OCI-LY1 (cell line): ENCODE measurements around the gene TMEM45A.
A peak's percentile ranks its signal among the peaks of the same experiment; 100 is the strongest.
"Not testable (repeated sequence)": the region's sequence is repeated elsewhere in the genome, so short reads cannot be mapped to it uniquely, and the experiment has no call there.

Source experiments
- H2AFZ ChIP-seq: fragments of 200-600 bp; sonication (generic), shearing (Covaris generic); 2 replicates; pipeline ENCODE4 v1.6.0; 2014; ENCODE audit warnings: antibody characterized with exemption, mild to moderate bottlenecking, low read length
- H3F3A ChIP-seq: fragments of 200-600 bp; sonication (generic), shearing (Covaris generic); 2 replicates; pipeline ENCODE4 v1.6.0; 2014; ENCODE audit warnings: mild to moderate bottlenecking, antibody characterized with exemption, low read length, moderate library complexity; ENCODE audit not compliant: insufficient read depth
- H3K27ac ChIP-seq: fragments of 200-600 bp; sonication (generic); 2 replicates; pipeline ENCODE4 v1.5.1; 2014; ENCODE audit warnings: low read length, mixed run types, mild to moderate bottlenecking, low read depth; ENCODE audit not compliant: poor library complexity, severe bottlenecking
- H3K27me3 ChIP-seq: fragments of 200-600 bp; sonication (generic); 2 replicates; pipeline ENCODE4 v1.6.0; 2014; ENCODE audit warnings: antibody characterized with exemption, mild to moderate bottlenecking, low read length, moderate library complexity; ENCODE audit not compliant: insufficient read depth
- H3K36me3 ChIP-seq: fragments of 200-600 bp; sonication (generic); 2 replicates; pipeline ENCODE4 v1.6.1; 2014; ENCODE audit warnings: mild to moderate bottlenecking, antibody characterized with exemption, low read length, moderate library complexity, mixed read lengths; ENCODE audit not compliant: insufficient read depth
- H3K4me1 ChIP-seq: fragments of 200-600 bp; sonication (generic); 2 replicates; pipeline ENCODE4 v1.5.1; 2014; ENCODE audit warnings: mild to moderate bottlenecking, low read length, moderate library complexity; ENCODE audit not compliant: insufficient read depth, severe bottlenecking
- H3K4me2 ChIP-seq: fragments of 200-600 bp; sonication (generic), shearing (Covaris generic); 2 replicates; pipeline ENCODE4 v1.6.1; 2014; ENCODE audit warnings: low read length
- H3K4me3 ChIP-seq: fragments of 200-600 bp; sonication (generic); 2 replicates; pipeline ENCODE4 v1.5.1; 2014; ENCODE audit warnings: low read length, low read depth, mild to moderate bottlenecking, mixed read lengths; ENCODE audit not compliant: poor library complexity, severe bottlenecking
- H3K79me2 ChIP-seq: fragments of 200-600 bp; shearing (Covaris generic); 2 replicates; pipeline ENCODE4 v1.6.1; 2016; ENCODE audit warnings: mixed run types, low read length, mixed read lengths; ENCODE audit not compliant: insufficient read depth
- H3K9ac ChIP-seq: fragments of 200-600 bp; sonication (generic), shearing (Covaris generic); 2 replicates; pipeline ENCODE4 v1.6.1; 2014; ENCODE audit warnings: mild to moderate bottlenecking, low read length, mixed read lengths
- H3K9me2 ChIP-seq: fragments of 200-600 bp; sonication (generic), shearing (Covaris generic); 2 replicates; pipeline ENCODE4 v1.6.1; 2014; ENCODE audit warnings: low read depth, mild to moderate bottlenecking, low read length, mixed read lengths
- H3K9me3 ChIP-seq: fragments of 200-600 bp; shearing (Covaris generic); 2 replicates; pipeline ENCODE4 v1.6.1; 2014; ENCODE audit warnings: low read length, mixed read lengths
- H4K20me1 ChIP-seq: fragments of 200-600 bp; sonication (generic), shearing (Covaris generic); 2 replicates; pipeline ENCODE4 v1.6.0; 2016; ENCODE audit warnings: mild to moderate bottlenecking, low read length; ENCODE audit not compliant: insufficient read depth
- CTCF ChIP-seq: fragments of 200-600 bp; sonication (generic), shearing (Covaris generic); IDR thresholded peaks from 2 replicates; pipeline ENCODE4 v1.5.1; 2017; ENCODE audit warnings: mild to moderate bottlenecking, antibody characterized with exemption, low read length, moderate library complexity, mixed read lengths
- EZH2 ChIP-seq: fragments of 200-600 bp; sonication (generic), shearing (Covaris generic); IDR thresholded peaks from 2 replicates; pipeline ENCODE4 v1.8.0; 2017; ENCODE audit warnings: borderline replicate concordance, mixed run types, mild to moderate bottlenecking, antibody characterized with exemption, low read length, moderate library complexity, mixed read lengths

The TMEM45A gene

GRCh38 chr3:100492059-100493006 is at the start of gene TMEM45A:
Gene TMEM45A (plus strand): TSS chr3:100492619. CDS start chr3:100555212, 62,593 bp downstream.
- Histone ChIP-seq H3K9ac (peak within 1 kb of the TSS; percentile 39; the same call in 1 of the 2 replicates), H3K4me1 (peaks cover 9% of the 10 kb centered on the region), H3K27ac (no peak within 1 kb of the TSS), H3K79me2 (no peaks in the 10 kb centered on the region), H3K4me2 (peak within 1 kb of the TSS; percentile 85), H3K9me3 (no peaks in the 10 kb centered on the region), H3F3A (no peaks in the 10 kb centered on the region), H3K9me2 (no peaks in the 10 kb centered on the region), H2AFZ (no peak within 1 kb of the TSS; the same call in 1 of the 2 replicates), H3K4me3 (peak within 1 kb of the TSS; percentile 63), H3K36me3 (no peaks in the 10 kb centered on the region), H3K27me3 (no peaks in the 10 kb centered on the region), H4K20me1 (no peaks in the 10 kb centered on the region)
- TF ChIP-seq CTCF (no peak), EZH2 (no peak)

GRCh38 chr3:100443690-100444089 is 48.7 kb upstream of the TMEM45A start:
- no peak overlapping the region for H2AFZ ChIP-seq
- TF ChIP-seq CTCF (no peak), EZH2 (no peak)
- H3F3A ChIP-seq: no peaks in the 10 kb centered on the region
- H3K4me2 ChIP-seq: no peak overlapping the region
- 0 out of 2 replicates have a peak, but pooled peaks cover 4% of the 10 kb centered on the region for H3K9me3 ChIP-seq
- H3K79me2 ChIP-seq: no peaks in the 10 kb centered on the region
- H3K9ac ChIP-seq: no peak overlapping the region
- H3K4me3 ChIP-seq: no peak overlapping the region
- no peaks in the 10 kb centered on the region for H3K9me2 ChIP-seq
- H3K4me1 ChIP-seq: no peaks in the 10 kb centered on the region
- H4K20me1 ChIP-seq: no peaks in the 10 kb centered on the region
- H3K36me3 ChIP-seq: no peaks in the 10 kb centered on the region; the same call in 1 of the 2 replicates
- H3K27me3 ChIP-seq: no peaks in the 10 kb centered on the region
- H3K27ac ChIP-seq: no peak overlapping the region

GRCh38 chr3:100447067-100447466 is 45.4 kb upstream of the TMEM45A start:
- not testable (repeated sequence) for H4K20me1 ChIP-seq, H3K27ac ChIP-seq, H3F3A ChIP-seq, H2AFZ ChIP-seq, H3K36me3 ChIP-seq, H3K4me1 ChIP-seq, H3K9ac ChIP-seq, H3K9me2 ChIP-seq, H3K79me2 ChIP-seq, H3K4me2 ChIP-seq, H3K4me3 ChIP-seq, H3K9me3 ChIP-seq, H3K27me3 ChIP-seq
